A673 (cell line): ENCODE data around the gene DUOX1. TPM values are rescaled to one million over a fixed set of nuclear protein-coding genes. Genes with fewer than 3 reads are reported as not detected.

Experiments used
- BruUV-seq: library from RNA; stranded (reverse); fragments of 400-500 nt; replicated peaks from 2 replicates; lab custom pipeline; 2021; lab: Mats Ljungman, UMichigan
- CTCF ChIA-PET: fragments of 300-600 bp; sonication (Branson Sonifier 250); formaldehyde crosslinking; loops from one replicate; lab custom pipeline; 2022; ENCODE audit warnings: antibody characterized with exemption; lab: Charles Lee
- POLR2A ChIA-PET: fragments of 300-600 bp; sonication (Branson Sonifier 250); formaldehyde crosslinking; loops from one replicate; lab custom pipeline; 2022; ENCODE audit warnings: antibody characterized with exemption; ENCODE audit not compliant: low non-redundant PET; lab: Charles Lee
- DNase-seq: peaks from one replicate; pipeline ENCODE4 v3.0.0-alpha.2; 2015; ENCODE audit warnings: low spot score
- H3K27ac ChIP-seq: fragments of 200-600 bp; sonication (generic); 2 replicates; pipeline ENCODE4 v1.5.1; 2016; ENCODE audit warnings: mixed run types, low read depth, mild to moderate bottlenecking, mixed read lengths, antibody characterized with exemption, low read length; ENCODE audit not compliant: poor library complexity, severe bottlenecking
- H3K27me3 ChIP-seq: fragments of 200-600 bp; sonication (generic); replicated peaks from 2 replicates; pipeline ENCODE4 v1.6.1; 2017; ENCODE audit warnings: mixed run types, low read depth, mild to moderate bottlenecking, mixed read lengths, antibody characterized with exemption, low read length; ENCODE audit not compliant: insufficient read depth, poor library complexity
- H3K36me3 ChIP-seq: fragments of 200-600 bp; sonication (generic); 2 replicates; pipeline ENCODE4 v1.6.1; 2016; ENCODE audit warnings: mixed run types, mild to moderate bottlenecking, mixed read lengths, antibody characterized with exemption, low read length; ENCODE audit not compliant: insufficient read depth, poor library complexity, severe bottlenecking
- H3K4me1 ChIP-seq: fragments of 200-600 bp; sonication (generic); 2 replicates; pipeline ENCODE4 v1.6.1; 2017; ENCODE audit warnings: mixed run types, mild to moderate bottlenecking, mixed read lengths, antibody characterized with exemption, low read length; ENCODE audit not compliant: insufficient read depth, poor library complexity, severe bottlenecking
- H3K4me3 ChIP-seq: fragments of 200-600 bp; sonication (generic); 2 replicates; pipeline ENCODE4 v1.5.1; 2016; ENCODE audit warnings: low read depth, mixed run types, mild to moderate bottlenecking, mixed read lengths, low read length; ENCODE audit not compliant: poor library complexity, severe bottlenecking
- H3K9me3 ChIP-seq: fragments of 200-600 bp; sonication (generic); 2 replicates; pipeline ENCODE4 v1.6.1; 2016; ENCODE audit warnings: mixed run types, low read depth, mild to moderate bottlenecking, mixed read lengths, antibody characterized with exemption, low read length; ENCODE audit not compliant: poor library complexity, severe bottlenecking
- EZH2 ChIP-seq: fragments of 200-600 bp; sonication (generic); IDR thresholded peaks from 2 replicates; pipeline ENCODE4 v1.6.1; 2017; ENCODE audit warnings: borderline replicate concordance, low read depth, mild to moderate bottlenecking, mixed read lengths, antibody characterized with exemption, low read length; ENCODE audit not compliant: poor library complexity, severe bottlenecking
- intact Hi-C: fragments of 100-400 bp; cut with micrococcal nuclease; formaldehyde crosslinking; loops from one replicate; pipeline ENCODE4 v1.10.0; 2022; ENCODE audit not compliant: unreplicated experiment
- total RNA-seq: library from RNA; stranded (reverse); gene quantifications from 2 replicates; pipeline ENCODE4 v1.2.3, GENCODE V29; 2021
- TF ChIP-seq, protein P1 (sequence below): fragments of 300-800, 200-600 bp; sonication (generic); conservative IDR thresholded peaks from 2 replicates; pipeline ENCODE4 v1.5.1; 2017; ENCODE audit warnings: low read depth, mild to moderate bottlenecking, antibody characterized with exemption, low read length, moderate library complexity, mixed read lengths

Gene DUOX1
- total RNA-seq, 1 experiment from 2014 or later: 1.7 TPM

- no peaks in the 10 kb centered on the region for H3K9me3 ChIP-seq
- no peaks in the 10 kb centered on the region for H3K4me1 ChIP-seq
- H3K27me3 ChIP-seq: no peaks in the 10 kb centered on the region
- intact Hi-C loops: no loop called here
- BruUV-seq: no TSS peak
- ChIA-PET CTCF (no interaction called here), POLR2A (no interaction called here)
- DNase-seq: no peak
- H3K27ac ChIP-seq: no peak overlapping the region
- no peak overlapping the region for H3K4me3 ChIP-seq
- TF ChIP-seq, protein P1, sequence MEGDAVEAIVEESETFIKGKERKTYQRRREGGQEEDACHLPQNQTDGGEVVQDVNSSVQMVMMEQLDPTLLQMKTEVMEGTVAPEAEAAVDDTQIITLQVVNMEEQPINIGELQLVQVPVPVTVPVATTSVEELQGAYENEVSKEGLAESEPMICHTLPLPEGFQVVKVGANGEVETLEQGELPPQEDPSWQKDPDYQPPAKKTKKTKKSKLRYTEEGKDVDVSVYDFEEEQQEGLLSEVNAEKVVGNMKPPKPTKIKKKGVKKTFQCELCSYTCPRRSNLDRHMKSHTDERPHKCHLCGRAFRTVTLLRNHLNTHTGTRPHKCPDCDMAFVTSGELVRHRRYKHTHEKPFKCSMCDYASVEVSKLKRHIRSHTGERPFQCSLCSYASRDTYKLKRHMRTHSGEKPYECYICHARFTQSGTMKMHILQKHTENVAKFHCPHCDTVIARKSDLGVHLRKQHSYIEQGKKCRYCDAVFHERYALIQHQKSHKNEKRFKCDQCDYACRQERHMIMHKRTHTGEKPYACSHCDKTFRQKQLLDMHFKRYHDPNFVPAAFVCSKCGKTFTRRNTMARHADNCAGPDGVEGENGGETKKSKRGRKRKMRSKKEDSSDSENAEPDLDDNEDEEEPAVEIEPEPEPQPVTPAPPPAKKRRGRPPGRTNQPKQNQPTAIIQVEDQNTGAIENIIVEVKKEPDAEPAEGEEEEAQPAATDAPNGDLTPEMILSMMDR: no peak
- TF ChIP-seq EZH2: no peak
- H3K36me3 ChIP-seq: no peaks in the 10 kb centered on the region
Measured at GRCh38 chr15:45136378-45136764, 6.6 kb downstream of the DUOX1 start.

GRCh38 chr15:45137703-45138102, 7.9 kb downstream of the DUOX1 start:
- H3K9me3 ChIP-seq: no peaks in the 10 kb centered on the region
- POLR2A ChIA-PET: no interaction called here
- H3K27ac ChIP-seq: no peak overlapping the region
- DNase-seq: no peak
- no peaks in the 10 kb centered on the region for H3K27me3 ChIP-seq
- no peaks in the 10 kb centered on the region for H3K36me3 ChIP-seq
- CTCF ChIA-PET: no interaction called here
- intact Hi-C loops: no loop called here
- H3K4me1 ChIP-seq: no peaks in the 10 kb centered on the region
- no TSS peak for BruUV-seq
- TF ChIP-seq, protein P1: no peak
- no peak for TF ChIP-seq EZH2
- H3K4me3 ChIP-seq: no peak overlapping the region

DNA sequence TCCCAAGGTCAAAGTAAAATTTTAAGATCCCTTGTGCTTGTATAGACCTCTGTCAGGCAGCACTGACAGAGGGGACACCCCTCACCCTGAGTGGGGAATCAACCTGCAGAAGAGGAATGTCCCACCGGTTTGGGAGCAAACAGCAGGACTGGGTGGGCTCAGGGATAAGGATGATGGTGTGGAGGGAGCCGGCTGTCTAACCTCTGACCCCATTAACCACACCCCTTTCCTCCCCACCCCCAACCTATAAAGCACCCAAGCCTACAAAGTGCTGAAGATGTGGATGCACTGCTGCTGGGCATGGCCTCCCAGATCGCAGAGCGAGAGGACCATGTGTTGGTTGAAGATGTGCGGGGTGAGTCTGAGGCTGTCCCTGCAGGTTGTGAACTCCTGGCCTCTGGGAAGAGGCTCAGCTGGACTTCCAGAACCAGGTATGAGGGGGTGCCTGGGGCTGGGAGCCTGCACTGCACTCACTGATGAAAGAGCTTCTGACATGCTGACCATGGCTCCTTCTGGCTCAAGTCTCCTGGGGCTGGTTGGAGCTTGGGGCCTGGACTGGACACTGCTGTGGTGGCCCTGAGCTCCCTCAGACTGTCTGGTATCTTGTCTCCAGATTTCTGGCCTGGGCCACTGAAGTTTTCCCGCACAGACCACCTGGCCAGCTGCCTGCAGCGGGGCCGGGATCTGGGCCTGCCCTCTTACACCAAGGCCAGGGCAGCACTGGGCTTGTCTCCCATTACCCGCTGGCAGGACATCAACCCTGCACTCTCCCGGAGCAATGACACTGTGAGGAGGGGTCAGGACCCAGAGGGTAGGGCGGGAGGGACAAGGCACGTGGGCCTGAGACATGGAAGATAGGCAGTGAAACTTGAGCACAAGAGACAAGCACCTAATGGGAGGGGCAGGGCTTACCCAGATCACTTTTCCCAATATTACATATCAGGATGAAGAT, 9.3 kb downstream of the DUOX1 start:
- Histone ChIP-seq H3K4me1 (no peaks in the 10 kb centered on the region), H3K4me3 (no peak overlapping the region), H3K27ac (no peak overlapping the region), H3K9me3 (no peaks in the 10 kb centered on the region), H3K27me3 (no peaks in the 10 kb centered on the region), H3K36me3 (no peaks in the 10 kb centered on the region)
- intact Hi-C loops: no loop called here
- ChIA-PET CTCF (no interaction called here), POLR2A (no interaction called here)
- TF ChIP-seq EZH2: no peak
- TF ChIP-seq, protein P1: no peak
- no TSS peak for BruUV-seq
- DNase-seq: no peak
